LNCaP clone FGC (cell line): ENCODE measurements around the gene FOCAD.

Source experiments
- DNase-seq: peaks from one replicate; pipeline ENCODE4 v3.0.0-alpha.2; 2011; ENCODE audit warnings: low read depth
- H3K4me3 ChIP-seq: 2 replicates; pipeline ENCODE4 v1.5.1; 2011; ENCODE audit warnings: mild to moderate bottlenecking, low read depth, low read length, control low read depth
- CTCF ChIP-seq: IDR thresholded peaks from 2 replicates; pipeline ENCODE4 v1.5.1; 2012; ENCODE audit warnings: mild to moderate bottlenecking; ENCODE audit not compliant: control insufficient read depth, insufficient read depth; ENCODE audit errors: extremely low read depth

Gene FOCAD

GRCh38 chr9:20713172-20713571 is 29.1 kb downstream of the FOCAD start:
- no peak overlapping the region for H3K4me3 ChIP-seq
- DNase-seq, result no peak
- TF ChIP-seq CTCF, result no peak

GRCh38 chr9:20714442-20715415 is 30.7 kb downstream of the FOCAD start:
- no peak for TF ChIP-seq CTCF
- no peak for DNase-seq
- no peak overlapping the region for H3K4me3 ChIP-seq

GRCh38 chr9:20722221-20722620 is 38.2 kb downstream of the FOCAD start:
- no peak overlapping the region for H3K4me3 ChIP-seq
- TF ChIP-seq CTCF, result no peak
- DNase-seq, result no peak

GRCh38 chr9:20725675-20726074 is 41.6 kb downstream of the FOCAD start:
- no peak for TF ChIP-seq CTCF
- no peak for DNase-seq
- peak overlapping the region; percentile 2; the same call in 1 of the 2 replicates for H3K4me3 ChIP-seq

- H3K4me3 ChIP-seq, result peak overlapping the region; percentile 2; the same call in 1 of the 2 replicates
- DNase-seq, result no peak
- no peak for TF ChIP-seq CTCF
Observed at GRCh38 chr9:20726144-20726543, 42.1 kb downstream of the FOCAD start.

GRCh38 chr9:20728493-20729220 is 44.6 kb downstream of the FOCAD start:
- TF ChIP-seq CTCF, result no peak
- DNase-seq, result no peak
- H3K4me3 ChIP-seq, result no peak overlapping the region

- TF ChIP-seq CTCF, result no peak
- no peak overlapping the region for H3K4me3 ChIP-seq
- no peak for DNase-seq
Observed at GRCh38 chr9:20729523-20729922, 45.5 kb downstream of the FOCAD start.
